T-helper 17 cell (primary cell): Measurements from ENCODE around the gene HUS1. TPM values are rescaled to one million over a fixed set of nuclear protein-coding genes. Genes with fewer than 3 reads are reported as not detected.

Source experiments
- ATAC-seq: fragments of 150-1000 bp; cut with Tn5 transposase; 2 replicates; pipeline ENCODE4 v1.10.0; 2021; ENCODE audit warnings: mild to moderate bottlenecking, moderate library complexity
- DNase-seq, 3 donors: peaks; one replicate each; pipeline versions ENCODE4 v3.0.0 to v3.0.0-alpha.2; 2020 to 2021
- H3K9me3 ChIP-seq: one replicate; pipeline ENCODE4 v1.7.0; 2013; ENCODE audit warnings: low read length, mild to moderate bottlenecking; ENCODE audit not compliant: control insufficient read depth, poor library complexity, severe bottlenecking
- H3K27ac Mint-ChIP-seq: one replicate; pipeline ENCODE4 v1.8.0; 2022; ENCODE audit warnings: mild to moderate bottlenecking, moderate library complexity, mixed read lengths
- H3K27me3 Mint-ChIP-seq: one replicate; pipeline ENCODE4 v1.8.0; 2022; ENCODE audit warnings: mixed read lengths
- H3K36me3 Mint-ChIP-seq: one replicate; pipeline ENCODE4 v1.8.0; 2022; ENCODE audit warnings: low read depth, mixed read lengths
- H3K4me1 Mint-ChIP-seq: one replicate; pipeline ENCODE4 v1.8.0; 2022; ENCODE audit warnings: mild to moderate bottlenecking, mixed read lengths
- H3K4me3 Mint-ChIP-seq: one replicate; pipeline ENCODE4 v1.8.0; 2022; ENCODE audit warnings: mild to moderate bottlenecking, moderate library complexity, mixed read lengths
- total RNA-seq, 4 donors: library from RNA in 2 of 4; stranded (reverse) in 2 of 4; gene quantifications; one replicate each; pipeline ENCODE4 v1.2.3 and lab custom pipeline; 2022 to 2026

HUS1 gene
- total RNA-seq, 2 donors from 2014 or later, result 57.7 to 65.1 TPM

DNA sequence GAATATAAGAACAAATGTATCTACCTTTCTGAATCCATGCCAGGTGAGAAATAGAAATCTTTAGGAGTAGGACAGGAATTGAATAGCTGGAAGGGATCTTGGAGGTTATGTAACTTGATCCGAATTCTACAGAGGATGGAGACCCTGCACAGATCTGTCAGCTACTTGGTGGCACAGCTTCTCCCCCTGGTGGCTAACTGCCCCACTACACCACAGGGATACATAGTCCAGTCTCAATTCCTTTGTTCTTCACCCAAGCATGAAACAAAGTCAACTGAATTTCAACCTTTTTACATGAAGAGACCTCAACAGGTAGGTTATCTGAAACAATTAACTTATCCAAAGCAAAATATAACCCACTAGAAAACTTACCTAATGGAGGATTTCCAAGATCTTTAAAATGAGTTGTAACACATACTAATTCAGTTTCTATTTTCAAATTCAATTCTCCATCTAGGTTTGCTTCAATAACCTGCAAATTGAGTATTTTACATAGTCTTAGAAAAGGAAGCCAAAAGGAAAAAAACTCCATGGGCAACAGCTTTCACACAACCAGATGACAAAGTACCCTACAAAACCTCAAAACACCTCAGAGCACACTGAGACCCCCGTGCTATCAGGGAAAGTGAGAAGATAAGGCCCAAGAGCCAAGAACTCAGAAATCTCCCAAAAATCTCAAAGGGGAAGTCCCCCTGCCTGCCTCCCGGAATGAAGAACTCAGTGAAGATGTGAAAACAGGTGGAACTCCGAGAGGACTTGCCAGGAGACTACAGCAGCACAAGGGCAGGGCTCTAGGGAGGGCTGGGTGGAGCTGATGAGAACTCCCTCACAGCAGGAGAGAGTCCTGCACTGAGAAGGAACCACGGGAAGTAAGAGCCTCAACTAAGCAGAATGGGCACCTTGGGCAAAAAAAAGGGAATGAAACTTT is 10.3 kb downstream of the HUS1 start:
- H3K27ac Mint-ChIP-seq, result peak overlapping the region; percentile 84

DNA sequence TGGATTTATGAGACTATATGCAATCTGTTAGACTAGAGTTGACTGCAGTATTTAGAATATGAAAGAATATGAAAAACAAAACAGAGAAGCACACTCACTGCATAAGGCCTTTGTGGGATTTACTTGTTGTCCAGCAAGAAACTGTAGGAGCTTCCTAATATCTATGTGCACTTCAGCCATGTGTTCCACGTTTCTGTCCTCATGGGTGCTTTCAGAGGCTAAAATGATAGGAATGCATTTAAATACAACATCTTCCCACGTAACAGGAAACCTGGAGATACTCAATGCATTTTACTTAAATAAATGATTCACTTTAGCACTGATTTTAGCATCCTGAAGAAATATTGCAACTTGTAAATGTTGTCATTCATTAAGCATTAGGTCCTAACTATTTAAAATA is 11.7 kb downstream of the HUS1 start:
- Mint-ChIP-seq H3K27me3 (no peaks in the 10 kb centered on the region), H3K36me3 (peaks cover 21% of the 10 kb centered on the region), H3K4me1 (peaks cover 34% of the 10 kb centered on the region), H3K4me3 (no peak overlapping the region), H3K27ac (no peak overlapping the region)
- no peaks in the 10 kb centered on the region for H3K9me3 ChIP-seq
- DNase-seq (no peak), ATAC-seq (no peak)

More for the DNA sequence above, 10.3 kb downstream of the HUS1 start:
- Mint-ChIP-seq H3K4me1 (peaks cover 42% of the 10 kb centered on the region), H3K4me3 (no peak overlapping the region), H3K36me3 (peaks cover 21% of the 10 kb centered on the region), H3K27me3 (no peaks in the 10 kb centered on the region)
- no peaks in the 10 kb centered on the region for H3K9me3 ChIP-seq
- DNase-seq (peak in 1 of 3 donors; percentile 21), ATAC-seq (peak; percentile 78)

DNA sequence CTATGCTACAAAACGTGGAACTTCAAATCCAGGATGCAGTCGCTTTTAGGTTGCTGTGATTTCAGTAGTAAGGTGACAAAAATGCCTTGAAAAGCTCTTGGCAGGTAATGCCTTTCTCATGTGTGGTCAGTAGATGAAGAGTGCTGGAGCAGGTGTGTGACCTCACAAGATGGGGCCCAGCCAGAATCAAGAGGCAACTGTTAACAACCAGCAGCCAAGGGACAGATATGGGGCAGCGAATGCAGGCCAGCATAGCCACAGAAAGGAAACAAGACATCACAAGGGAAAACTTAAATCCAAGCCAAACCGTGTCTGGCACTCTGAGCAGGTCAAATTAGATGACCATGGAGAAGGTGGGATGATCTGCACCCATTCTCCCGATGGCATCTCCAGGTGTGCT is 12.3 kb downstream of the HUS1 start:
- no peak for ATAC-seq
- no peak for DNase-seq
- peak overlapping the region; percentile 80 for H3K27ac Mint-ChIP-seq
- H3K4me3 Mint-ChIP-seq, result no peak overlapping the region
- peaks cover 32% of the 10 kb centered on the region for H3K4me1 Mint-ChIP-seq
- H3K9me3 ChIP-seq, result no peaks in the 10 kb centered on the region
- peaks cover 23% of the 10 kb centered on the region for H3K36me3 Mint-ChIP-seq
- H3K27me3 Mint-ChIP-seq, result no peaks in the 10 kb centered on the region

DNA sequence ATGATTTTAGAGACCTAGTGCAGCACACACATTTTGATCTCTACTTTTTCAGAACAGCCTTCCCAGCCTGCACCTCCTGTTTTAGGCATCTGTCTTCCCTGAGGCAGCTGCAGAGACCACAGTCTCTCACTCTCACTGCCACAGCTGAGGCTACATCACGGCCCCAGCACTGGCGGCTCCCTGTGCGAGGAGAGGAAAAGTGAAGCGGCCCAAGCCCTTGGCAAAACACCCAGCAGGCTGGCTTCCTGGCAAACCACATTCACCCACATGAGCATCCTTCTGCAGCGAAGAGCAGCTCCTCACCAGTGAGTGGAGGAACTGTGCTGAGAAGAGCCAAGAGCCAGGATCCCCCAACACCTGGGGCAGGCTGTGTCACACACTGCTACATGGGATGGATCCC is 14.0 kb downstream of the HUS1 start:
- no peak overlapping the region for H3K27ac Mint-ChIP-seq
- no peak for ATAC-seq
- no peaks in the 10 kb centered on the region for H3K9me3 ChIP-seq
- peaks cover 28% of the 10 kb centered on the region for H3K4me1 Mint-ChIP-seq
- no peak overlapping the region for H3K4me3 Mint-ChIP-seq
- H3K36me3 Mint-ChIP-seq, result peaks cover 27% of the 10 kb centered on the region
- H3K27me3 Mint-ChIP-seq, result no peaks in the 10 kb centered on the region
- no peak for DNase-seq

DNA sequence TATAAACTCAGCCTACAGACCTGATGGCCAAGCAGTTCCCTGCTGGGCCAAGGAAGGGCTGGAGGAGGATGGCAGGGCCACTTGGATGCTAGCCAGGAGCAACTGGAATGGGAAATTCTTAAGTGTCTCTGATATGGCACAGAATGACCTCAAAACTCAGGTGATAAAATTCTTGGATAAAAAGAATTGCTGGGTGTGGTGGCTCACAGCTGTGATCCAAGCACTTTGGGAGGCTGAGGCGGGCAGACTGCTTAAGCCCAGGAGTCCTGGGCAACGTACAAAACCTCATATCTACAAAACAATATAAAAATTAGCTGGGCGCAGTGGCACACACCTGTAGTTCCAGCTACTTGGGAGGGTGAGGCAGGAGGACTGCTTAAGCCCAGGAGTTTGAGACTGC is 17.2 kb downstream of the HUS1 start:
- ATAC-seq, result no peak
- DNase-seq, result no peak
- Mint-ChIP-seq H3K27me3 (no peaks in the 10 kb centered on the region), H3K4me1 (peaks cover 18% of the 10 kb centered on the region), H3K27ac (no peak overlapping the region), H3K4me3 (no peak overlapping the region), H3K36me3 (peaks cover 26% of the 10 kb centered on the region)
- no peaks in the 10 kb centered on the region for H3K9me3 ChIP-seq

DNA sequence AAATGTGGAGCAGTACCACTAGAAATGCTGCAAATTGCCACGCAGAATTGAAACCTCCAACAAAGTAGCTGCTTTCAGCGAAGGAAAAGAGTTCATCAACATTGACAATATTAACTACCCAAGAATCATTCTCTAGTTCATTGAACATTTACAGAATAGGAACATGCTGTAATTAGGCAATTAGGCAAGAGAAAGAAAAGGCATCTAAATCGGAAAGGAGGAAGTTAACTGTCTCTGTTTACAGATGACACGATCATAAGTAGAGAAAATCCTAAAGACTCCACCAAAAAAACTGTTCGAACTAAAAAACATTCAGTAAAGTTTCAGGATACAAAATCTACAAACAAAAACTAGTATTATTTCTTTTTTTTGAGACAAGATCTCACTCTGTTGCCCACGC is 22.3 kb downstream of the HUS1 start:
- Mint-ChIP-seq H3K4me1 (peaks cover 6% of the 10 kb centered on the region), H3K36me3 (peaks cover 13% of the 10 kb centered on the region), H3K27ac (no peak overlapping the region), H3K27me3 (no peaks in the 10 kb centered on the region), H3K4me3 (no peak overlapping the region)
- DNase-seq (no peak), ATAC-seq (no peak)
- no peaks in the 10 kb centered on the region for H3K9me3 ChIP-seq

DNA sequence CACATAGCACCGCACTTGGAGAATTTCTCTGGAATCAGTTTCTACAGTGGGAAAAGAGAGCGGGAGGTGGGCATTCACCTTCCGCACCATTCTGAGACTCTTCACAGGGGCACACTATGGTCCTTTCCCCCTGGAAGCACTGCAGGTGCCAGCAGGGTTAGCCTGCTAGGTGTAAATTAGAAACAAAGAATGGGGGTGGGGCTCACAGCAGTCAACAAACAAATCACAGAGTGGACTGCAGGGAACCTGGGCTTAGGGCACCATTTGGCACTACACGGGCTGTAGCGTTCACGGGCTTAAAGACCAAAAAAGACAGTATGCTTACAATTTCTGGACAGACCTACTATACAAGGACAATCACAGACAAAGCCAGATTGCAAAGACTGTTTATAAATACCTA is 23.2 kb downstream of the HUS1 start:
- Mint-ChIP-seq H3K27ac (peak overlapping the region; percentile 8), H3K27me3 (no peaks in the 10 kb centered on the region), H3K4me3 (no peak overlapping the region), H3K4me1 (peaks cover 3% of the 10 kb centered on the region), H3K36me3 (peaks cover 10% of the 10 kb centered on the region)
- DNase-seq, result no peak
- no peaks in the 10 kb centered on the region for H3K9me3 ChIP-seq
- ATAC-seq, result no peak

DNA sequence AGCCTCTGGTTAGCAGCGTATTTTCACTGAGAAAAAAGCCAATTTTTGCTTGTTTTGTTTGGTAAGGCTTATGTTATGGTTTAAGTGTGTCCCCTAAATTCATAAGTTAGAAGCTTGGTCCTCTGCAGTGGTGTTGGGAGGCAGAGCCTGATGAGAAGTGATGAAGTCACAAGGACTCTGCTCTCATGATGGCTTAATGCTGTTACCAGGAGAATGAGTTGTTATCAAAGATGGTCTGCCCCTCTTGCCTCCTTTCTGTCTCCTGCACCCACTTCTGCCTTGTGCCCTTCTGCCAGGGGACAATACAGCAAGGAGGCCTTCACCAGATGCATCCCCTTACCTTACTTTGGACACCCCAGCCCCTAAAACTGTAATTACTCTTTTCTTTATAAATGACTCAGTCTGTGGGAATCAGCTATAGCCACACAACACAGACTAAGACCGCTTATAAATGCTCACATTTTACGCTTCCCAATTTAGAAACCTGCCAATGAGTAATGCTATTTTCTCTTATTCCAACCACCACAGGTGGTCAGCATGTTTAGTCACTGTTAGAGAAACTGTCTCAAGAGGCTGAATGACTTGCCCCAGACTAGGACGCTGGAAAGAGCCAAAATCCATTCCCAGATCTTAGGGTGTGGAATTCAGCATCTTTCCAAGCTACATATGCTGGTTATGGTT is 25.0 kb downstream of the HUS1 start:
- H3K9me3 ChIP-seq, result no peaks in the 10 kb centered on the region
- no peak for ATAC-seq
- peak overlapping the region; percentile 32 for H3K27ac Mint-ChIP-seq
- H3K27me3 Mint-ChIP-seq, result no peaks in the 10 kb centered on the region
- H3K4me3 Mint-ChIP-seq, result no peak overlapping the region
- peaks cover 5% of the 10 kb centered on the region for H3K4me1 Mint-ChIP-seq
- H3K36me3 Mint-ChIP-seq, result peaks cover 10% of the 10 kb centered on the region
- no peak for DNase-seq

DNA sequence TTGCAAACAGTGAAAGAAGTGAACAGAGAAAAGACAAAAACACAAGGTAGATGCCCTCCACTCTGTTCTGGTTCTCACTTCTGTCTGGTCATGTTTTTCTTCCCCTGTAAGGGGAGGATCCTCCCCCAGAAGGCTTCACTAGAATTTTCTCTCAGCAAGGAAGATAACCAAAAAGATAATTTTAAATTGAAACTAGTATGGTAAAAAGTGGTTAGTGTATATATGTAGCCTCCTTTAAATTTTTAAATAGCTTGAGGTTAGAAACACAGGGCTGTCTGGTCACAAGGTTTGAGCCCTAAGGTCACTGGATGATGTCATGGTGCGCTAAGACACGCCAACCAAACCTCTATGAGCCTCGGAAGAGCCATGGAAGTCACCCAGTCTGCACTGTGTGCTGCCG is 25.6 kb downstream of the HUS1 start:
- Mint-ChIP-seq H3K27ac (peak overlapping the region; percentile 32), H3K4me3 (no peak overlapping the region), H3K4me1 (peaks cover 5% of the 10 kb centered on the region), H3K27me3 (no peaks in the 10 kb centered on the region), H3K36me3 (peaks cover 10% of the 10 kb centered on the region)
- no peaks in the 10 kb centered on the region for H3K9me3 ChIP-seq
- DNase-seq (no peak), ATAC-seq (no peak)

DNA sequence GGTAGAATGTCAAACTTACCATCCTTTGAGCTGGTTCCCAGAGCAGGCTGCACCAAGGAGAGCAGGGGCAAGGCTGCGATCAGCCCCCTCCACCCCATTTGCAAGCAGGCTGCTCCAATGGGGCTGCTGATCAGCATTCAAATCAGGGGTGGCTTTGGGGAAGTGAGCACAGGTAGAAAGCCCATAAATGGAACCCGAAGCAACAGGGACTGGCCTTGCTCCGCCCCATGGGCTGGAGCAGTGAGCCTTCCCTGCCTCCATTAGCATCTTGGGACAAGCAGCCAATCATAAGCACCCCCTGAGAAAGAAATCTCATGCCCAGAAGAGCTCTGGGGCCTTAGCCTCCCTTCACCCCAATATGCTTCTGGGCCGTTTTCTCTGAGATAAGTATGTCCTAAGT is 27.2 kb downstream of the HUS1 start:
- Mint-ChIP-seq H3K4me3 (no peak overlapping the region), H3K27me3 (no peaks in the 10 kb centered on the region), H3K4me1 (peaks cover 2% of the 10 kb centered on the region), H3K27ac (no peak overlapping the region), H3K36me3 (peaks cover 5% of the 10 kb centered on the region)
- no peaks in the 10 kb centered on the region for H3K9me3 ChIP-seq
- no peak for ATAC-seq
- no peak for DNase-seq

DNA sequence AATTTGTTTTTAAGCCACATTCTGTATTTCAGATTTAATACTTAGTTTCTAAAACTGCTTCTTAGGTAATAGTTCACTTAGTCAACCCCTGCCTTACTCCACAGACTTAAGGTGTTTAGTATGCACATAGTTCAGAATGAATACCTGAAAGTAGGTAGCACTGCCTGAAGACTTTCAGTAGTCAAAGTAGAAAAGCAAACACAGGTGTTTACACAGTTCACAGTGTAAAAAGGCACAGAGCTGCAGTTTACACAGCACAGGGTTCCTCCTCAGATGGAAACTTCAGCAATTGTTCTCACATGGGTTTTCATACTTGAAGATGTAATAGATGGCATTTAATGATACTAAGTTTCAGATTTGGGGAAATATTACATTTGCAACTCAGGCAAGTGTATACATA is 28.0 kb downstream of the HUS1 start:
- H3K9me3 ChIP-seq, result no peaks in the 10 kb centered on the region
- Mint-ChIP-seq H3K36me3 (peaks cover 5% of the 10 kb centered on the region), H3K4me1 (peaks cover 3% of the 10 kb centered on the region), H3K27me3 (no peaks in the 10 kb centered on the region), H3K4me3 (no peak overlapping the region), H3K27ac (no peak overlapping the region)
- DNase-seq (no peak), ATAC-seq (no peak)

DNA sequence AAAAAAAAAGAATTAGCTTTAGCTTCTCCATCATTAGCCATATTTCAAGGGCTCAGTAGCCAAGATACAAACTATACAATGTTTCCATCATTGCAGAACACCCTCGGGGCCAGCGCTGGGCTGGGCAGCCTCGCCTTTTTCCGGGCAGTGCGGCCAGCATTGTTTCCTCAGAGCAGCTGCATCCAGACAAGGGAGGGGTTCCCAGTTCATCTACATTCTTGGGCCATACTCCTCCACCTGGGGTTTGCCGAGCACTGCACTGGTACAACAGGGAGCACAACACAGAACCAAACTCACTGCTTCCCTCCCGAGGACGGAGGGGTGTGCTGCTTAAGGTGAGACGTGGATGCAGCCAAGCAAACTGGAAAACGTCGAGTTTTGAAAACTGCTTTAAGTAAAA is 28.7 kb downstream of the HUS1 start:
- H3K4me1 Mint-ChIP-seq, result peaks cover 6% of the 10 kb centered on the region
- no peak overlapping the region for H3K4me3 Mint-ChIP-seq
- H3K27ac Mint-ChIP-seq, result no peak overlapping the region
- no peak for ATAC-seq
- no peak for DNase-seq
- H3K9me3 ChIP-seq, result no peaks in the 10 kb centered on the region
- peaks cover 5% of the 10 kb centered on the region for H3K36me3 Mint-ChIP-seq
- H3K27me3 Mint-ChIP-seq, result no peaks in the 10 kb centered on the region

DNA sequence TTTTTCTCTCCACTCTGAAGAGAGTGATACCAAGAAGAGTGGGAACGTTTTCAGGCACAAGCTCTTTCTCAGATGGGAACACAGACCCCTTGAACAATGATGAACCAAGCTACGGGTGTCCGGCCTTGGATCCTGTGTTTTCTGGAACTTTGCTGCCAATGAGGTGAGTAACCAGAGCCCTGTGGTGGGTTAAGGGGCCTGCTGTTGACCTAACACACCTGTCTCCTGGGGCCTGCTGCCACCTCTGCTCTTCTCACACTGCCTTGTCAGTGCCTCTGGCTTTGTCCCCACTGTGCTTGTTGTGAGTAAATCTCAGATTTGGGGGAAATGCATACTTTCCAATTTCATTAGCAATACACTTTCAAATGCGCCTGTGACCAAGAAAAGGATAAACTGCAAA is 29.7 kb downstream of the HUS1 start:
- peak overlapping the region; percentile 75 for H3K27ac Mint-ChIP-seq
- no peaks in the 10 kb centered on the region for H3K27me3 Mint-ChIP-seq
- peaks cover 4% of the 10 kb centered on the region for H3K36me3 Mint-ChIP-seq
- no peak for ATAC-seq
- peaks cover 6% of the 10 kb centered on the region for H3K4me1 Mint-ChIP-seq
- no peak for DNase-seq
- no peak overlapping the region for H3K4me3 Mint-ChIP-seq
- H3K9me3 ChIP-seq, result no peaks in the 10 kb centered on the region
